ENCODE data around the gene KLK8. TPM values are rescaled to one million over a fixed set of nuclear protein-coding genes. Genes with fewer than 3 reads are reported as not detected.

Gene KLK8
- total and polyA plus RNA-seq, 4 donors: not detected

- no peak for TF ChIP-seq REST (IDR thresholded peaks at IDR 0.05)
Measured at GRCh38 chr19:51012661-51013190, 11.3 kb upstream of the KLK8 start (continued).

GRCh38 chr19:51010066-51010795 lies 8.8 kb upstream of the KLK8 start:
- Histone ChIP-seq H3K4me1 (ENCODE audit: control insufficient read depth in 4 of 4, insufficient read depth in 4 of 4, low read length in 3 of 4) (no peaks in the 10 kb centered on the region), H3K4me3 (ENCODE audit: low read depth in 1 of 3, low read length in 3 of 3) (no peak overlapping the region), H3K36me3 (ENCODE audit: control insufficient read depth in 4 of 4, insufficient read depth in 3 of 4, low read depth in 1 of 4, low read length in 3 of 4) (no peaks in the 10 kb centered on the region), H3K9ac (ENCODE audit: low read depth in 1 of 2, low read length in 2 of 2) (no peak overlapping the region), H3K9me3 (ENCODE audit: control insufficient read depth in 4 of 4, low read length in 3 of 4) (no peaks in the 10 kb centered on the region), H3K27me3 (ENCODE audit: control insufficient read depth in 4 of 4, insufficient read depth in 4 of 4, low read length in 3 of 4) (peaks cover 0 to 2% (median 0%) of the 10 kb centered on the region in 4 donors), H3K27ac (ENCODE audit: low read depth in 1 of 2, low read length in 2 of 2) (no peak overlapping the region)
- 63% methylated on average over 4 of the region's 4 CpGs for WGBS
- TF ChIP-seq REST (IDR thresholded peaks at IDR 0.05) (no peak), NR2F2 (IDR thresholded peaks at IDR 0.05) (no peak), SP1 (IDR thresholded peaks at IDR 0.05) (no peak), HNF4G (IDR thresholded peaks at IDR 0.05) (no peak), ZBTB33 (IDR thresholded peaks at IDR 0.05) (no peak), EGR1 (IDR thresholded peaks at IDR 0.05; ENCODE audit: low read depth in 2 of 2) (no peak), YY1 (IDR thresholded peaks at IDR 0.05) (no peak), HNF4A (conservative IDR thresholded peaks at IDR 0.05) (no peak), ATF3 (IDR thresholded peaks at IDR 0.05) (no peak), JUND (IDR thresholded peaks at IDR 0.05) (no peak), FOXA1 (IDR thresholded peaks at IDR 0.05) (no peak), GABPA (IDR thresholded peaks at IDR 0.05 in 1 of 2, conservative IDR thresholded peaks at IDR 0.05 in 1 of 2) (no peak), FOXA2 (IDR thresholded peaks at IDR 0.05) (no peak), MAX (IDR thresholded peaks at IDR 0.05) (no peak), TAF1 (conservative IDR thresholded peaks at IDR 0.05) (no peak), RAD21 (IDR thresholded peaks at IDR 0.05) (no peak), CTCF (IDR thresholded peaks at IDR 0.05; ENCODE audit: low read depth, low read length, missing input control) (no peak)
- no peak for DNase-seq (ENCODE audit: low spot score)

Measured in liver (tissue), 9 donors.